NCI-H2196 (cell line): ENCODE results near the gene FOXP3.

Experiments used
- DNase-seq: peaks from one replicate; lab custom pipeline; 2025; ENCODE audit not compliant: unreplicated experiment; lab: John Stamatoyannopoulos, UW

FOXP3 gene

DNA sequence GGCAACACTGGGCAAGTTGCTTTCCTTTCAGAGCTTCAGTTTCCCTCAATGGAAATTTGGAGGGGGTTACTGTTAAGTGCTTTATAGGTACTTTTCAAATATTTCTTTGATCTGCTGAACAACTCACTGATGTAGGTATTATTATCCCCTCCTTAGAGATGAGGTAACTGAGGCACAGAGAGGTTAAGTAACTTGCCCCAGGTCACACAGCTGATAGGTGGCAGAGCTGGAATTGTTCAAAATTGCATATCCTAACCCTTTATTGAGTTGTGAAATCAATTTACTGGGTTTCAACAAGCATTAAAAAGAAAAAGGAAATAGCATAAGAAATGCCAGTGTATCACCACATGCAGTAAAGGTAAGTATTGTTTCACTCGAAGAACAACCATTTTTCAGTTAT lies 11.7 kb upstream of the FOXP3 start:
- no peak for DNase-seq

- DNase-seq, result no peak
Observed at GRCh38 chrX:49273181-49273727, 8.7 kb upstream of the FOXP3 start.

DNA sequence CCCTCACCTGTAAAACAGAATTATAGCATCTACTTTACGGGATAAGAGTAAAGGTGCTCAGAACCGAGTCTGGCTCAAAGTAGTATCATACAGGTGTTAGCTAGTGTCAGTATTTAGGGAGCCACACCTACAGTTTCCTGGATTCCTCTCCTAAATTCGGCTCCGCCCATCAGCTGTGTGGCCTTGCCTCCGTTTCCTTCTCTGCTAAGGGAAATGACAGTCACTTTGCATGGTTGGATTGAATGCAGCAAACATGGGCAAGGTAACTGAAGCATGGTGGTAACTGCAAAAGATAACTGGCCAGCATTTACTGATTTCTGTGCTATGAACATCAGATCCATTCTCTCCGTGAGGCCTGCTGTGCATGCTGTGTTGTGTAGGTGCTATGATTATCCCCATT lies 7.9 kb upstream of the FOXP3 start:
- no peak for DNase-seq

DNA sequence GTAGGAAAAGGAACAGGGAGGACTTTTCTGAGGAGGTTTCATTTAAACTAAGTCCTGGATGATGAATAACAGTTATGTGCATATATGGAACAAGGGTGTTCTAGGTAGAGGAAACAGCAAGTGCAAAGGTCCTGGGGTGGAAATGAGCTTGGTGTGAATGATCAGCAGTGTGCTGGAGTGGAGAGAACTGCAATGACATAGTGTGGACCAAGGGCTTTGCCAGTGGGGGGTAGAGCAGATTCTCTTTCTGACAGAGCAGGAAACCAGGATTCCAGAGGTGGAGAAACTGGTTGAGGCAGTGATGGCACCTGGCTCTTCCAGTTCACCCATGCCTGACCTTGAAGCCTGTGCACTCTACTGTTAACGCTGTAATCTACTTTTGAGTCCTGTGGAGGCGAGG lies 6.8 kb upstream of the FOXP3 start:
- DNase-seq, result no peak

DNA sequence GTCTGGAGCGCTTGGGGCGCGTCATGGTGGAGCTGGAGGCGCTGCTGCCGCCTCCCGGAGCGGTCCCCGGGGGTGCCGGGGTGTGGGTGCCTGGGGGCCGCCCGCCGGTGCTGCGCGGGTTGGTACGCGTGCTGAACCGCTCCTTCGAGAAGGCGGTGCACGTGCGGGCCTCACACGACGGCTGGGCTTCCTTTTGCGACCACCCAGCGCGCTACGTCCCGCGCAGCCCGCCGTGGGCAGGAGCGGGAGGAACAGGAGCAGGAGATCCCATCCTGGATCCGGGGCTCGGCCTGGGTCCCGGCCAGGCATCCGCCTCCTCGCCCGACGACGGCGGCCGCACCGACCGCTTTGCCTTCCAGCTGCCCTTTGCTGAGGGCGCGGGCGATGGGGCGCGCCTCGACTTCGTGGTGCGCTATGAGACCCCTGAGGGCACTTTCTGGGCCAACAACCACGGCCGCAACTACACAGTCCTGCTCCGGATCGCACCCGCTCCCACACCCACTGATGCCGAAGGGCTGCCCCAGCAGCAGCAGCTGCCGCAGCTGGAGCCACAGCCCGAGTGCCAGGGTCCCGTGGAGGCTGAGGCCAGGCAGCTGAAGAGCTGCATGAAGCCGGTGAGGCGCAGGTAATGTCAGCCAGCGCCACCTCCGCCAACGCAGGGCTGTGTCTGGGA lies 5.9 kb upstream of the FOXP3 start:
- no peak for DNase-seq

DNA sequence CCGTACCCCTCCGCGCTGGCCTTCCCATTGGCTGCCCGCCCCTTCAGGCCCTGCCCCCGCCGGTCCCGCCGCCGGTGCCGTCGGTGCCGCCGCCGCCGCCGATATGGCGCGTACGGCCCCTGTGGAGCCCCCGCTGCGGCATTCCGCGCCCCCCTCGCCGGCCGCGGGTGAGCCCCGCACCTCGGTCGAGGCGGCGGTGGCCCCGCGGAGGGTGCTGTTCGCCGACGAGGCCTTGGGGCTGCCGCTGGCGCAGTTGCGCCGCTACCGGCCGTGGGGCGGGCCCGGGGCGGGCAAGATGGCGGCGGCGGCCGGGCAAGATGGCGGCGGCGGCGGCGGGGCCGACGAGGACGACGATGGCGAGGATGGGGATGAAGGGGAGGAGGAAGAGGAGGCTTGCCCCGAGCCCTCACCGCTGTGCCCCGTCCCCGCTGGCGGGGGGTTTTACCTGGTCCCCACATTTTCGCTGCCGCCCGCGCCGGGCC lies 5.3 kb upstream of the FOXP3 start, which contains the start of gene PPP1R3F:
PPP1R3F (plus strand) TSS at position 27 of the 482 bp plus-strand sequence; CDS start at position 104, 77 bp downstream.
- no peak for DNase-seq

DNA sequence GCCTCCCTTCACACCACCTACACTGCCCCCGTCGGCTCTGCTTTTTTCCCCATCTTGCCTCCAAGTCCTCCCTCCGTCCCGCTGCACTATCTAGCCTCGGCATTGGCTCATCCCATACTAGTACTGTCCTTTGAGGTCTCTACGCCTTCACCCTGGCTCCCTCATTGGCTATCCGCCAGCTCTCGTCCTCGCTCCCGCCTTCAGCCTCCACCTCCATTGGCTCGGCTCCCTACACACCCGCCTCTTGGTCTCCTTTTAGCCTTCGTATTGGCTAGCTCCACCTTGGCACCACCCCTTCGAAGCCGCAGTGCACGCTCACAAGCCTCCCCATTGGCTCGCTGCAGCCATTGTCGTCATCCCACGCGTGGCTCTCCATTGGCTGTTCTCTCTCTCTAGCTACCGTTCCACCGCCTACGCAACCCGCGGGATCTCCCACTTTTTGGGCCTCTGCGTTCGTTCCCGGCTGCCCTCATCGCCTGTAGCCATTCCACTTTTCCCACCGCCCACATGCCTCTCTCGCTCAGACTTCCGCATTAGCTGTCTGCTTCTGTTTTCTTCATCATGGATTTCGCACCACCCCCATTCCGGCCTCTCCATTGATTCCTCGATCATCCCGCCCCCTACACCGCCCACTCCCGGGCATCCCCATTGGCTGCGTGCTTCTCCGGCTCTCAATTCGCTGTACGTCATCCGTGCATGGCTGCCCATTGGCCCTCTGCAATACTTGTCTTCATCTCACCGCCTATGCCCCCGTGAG lies 4.7 kb upstream of the FOXP3 start:
- peak; percentile 94 for DNase-seq

DNA sequence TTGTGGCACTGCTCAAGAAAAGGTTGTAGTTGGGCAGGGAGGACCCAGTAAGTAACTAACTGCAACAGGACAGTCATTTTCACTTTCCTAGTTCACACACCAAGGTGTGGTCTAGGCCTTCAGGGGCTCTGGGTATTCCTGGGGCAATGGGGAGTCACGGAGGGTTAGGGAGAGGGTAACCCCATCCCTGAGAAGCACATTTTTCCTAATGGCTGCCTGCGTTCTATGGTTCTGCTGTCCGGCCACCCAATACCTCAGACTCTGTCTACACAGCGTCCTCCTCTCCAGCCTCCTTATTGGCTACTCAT lies 4.1 kb upstream of the FOXP3 start:
- no peak for DNase-seq

GRCh38 chrX:49266523-49267445 lies 2.3 kb upstream of the FOXP3 start:
- DNase-seq, result no peak

DNA sequence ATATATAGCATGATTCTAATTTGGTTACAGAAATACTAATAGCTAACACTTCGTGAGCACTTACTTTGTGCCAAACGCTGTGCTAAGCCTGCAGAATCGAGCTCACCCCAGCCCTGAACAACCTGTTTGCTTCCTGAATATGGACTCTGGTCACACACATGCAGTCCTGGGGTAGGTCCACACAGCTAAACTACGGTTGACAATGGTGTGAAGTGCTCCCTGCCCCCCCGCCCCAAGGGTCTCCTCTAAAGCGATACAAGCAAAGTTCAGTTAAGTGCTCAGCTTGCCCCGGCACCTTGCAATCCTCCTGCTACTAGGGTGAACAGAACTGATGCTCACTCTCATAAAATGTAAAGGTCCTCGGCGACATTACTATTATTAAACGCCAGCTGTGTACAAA lies 879 bp downstream of the FOXP3 start:
- no peak for DNase-seq

- DNase-seq, result no peak
Observed at GRCh38 chrX:49262603-49263002, 1.9 kb downstream of the FOXP3 start.

DNA sequence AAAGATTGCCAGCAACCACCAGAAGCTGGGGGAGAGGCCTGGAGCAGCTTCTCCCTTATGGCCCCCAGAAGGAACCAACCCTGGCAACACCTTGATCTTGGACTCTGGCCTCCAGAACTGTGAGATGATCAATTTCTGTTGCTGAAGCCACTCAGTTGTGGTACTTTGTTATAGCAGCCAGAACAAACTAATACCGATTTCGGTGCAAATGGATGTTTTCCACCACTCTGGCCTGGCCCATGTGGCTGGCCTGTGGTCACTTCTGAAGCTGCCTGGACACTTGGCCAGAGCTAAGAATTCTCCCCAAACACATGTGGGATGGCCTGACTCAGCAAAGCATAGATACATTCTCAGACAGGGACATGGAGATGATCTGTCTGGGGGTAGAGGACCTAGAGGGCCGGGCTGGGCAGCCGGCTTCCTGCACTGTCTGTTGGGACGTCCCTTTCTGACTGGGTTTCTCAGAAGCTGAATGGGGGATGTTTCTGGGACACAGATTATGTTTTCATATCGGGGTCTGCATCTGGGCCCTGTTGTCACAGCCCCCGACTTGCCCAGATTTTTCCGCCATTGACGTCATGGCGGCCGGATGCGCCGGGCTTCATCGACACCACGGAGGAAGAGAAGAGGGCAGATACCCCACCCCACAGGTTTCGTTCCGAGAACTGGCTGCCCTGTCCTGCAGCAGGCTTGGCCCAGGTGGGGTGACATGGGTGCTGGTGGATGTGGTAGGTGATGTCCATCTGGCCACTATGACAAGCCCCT lies 4.1 kb downstream of the FOXP3 start:
- no peak for DNase-seq

GRCh38 chrX:49258749-49259124 lies 5.8 kb downstream of the FOXP3 start:
- DNase-seq, result no peak

GRCh38 chrX:49257846-49258748 lies 6.4 kb downstream of the FOXP3 start:
- no peak for DNase-seq

GRCh38 chrX:49257074-49257790 lies 7.3 kb downstream of the FOXP3 start:
- DNase-seq, result no peak

DNA sequence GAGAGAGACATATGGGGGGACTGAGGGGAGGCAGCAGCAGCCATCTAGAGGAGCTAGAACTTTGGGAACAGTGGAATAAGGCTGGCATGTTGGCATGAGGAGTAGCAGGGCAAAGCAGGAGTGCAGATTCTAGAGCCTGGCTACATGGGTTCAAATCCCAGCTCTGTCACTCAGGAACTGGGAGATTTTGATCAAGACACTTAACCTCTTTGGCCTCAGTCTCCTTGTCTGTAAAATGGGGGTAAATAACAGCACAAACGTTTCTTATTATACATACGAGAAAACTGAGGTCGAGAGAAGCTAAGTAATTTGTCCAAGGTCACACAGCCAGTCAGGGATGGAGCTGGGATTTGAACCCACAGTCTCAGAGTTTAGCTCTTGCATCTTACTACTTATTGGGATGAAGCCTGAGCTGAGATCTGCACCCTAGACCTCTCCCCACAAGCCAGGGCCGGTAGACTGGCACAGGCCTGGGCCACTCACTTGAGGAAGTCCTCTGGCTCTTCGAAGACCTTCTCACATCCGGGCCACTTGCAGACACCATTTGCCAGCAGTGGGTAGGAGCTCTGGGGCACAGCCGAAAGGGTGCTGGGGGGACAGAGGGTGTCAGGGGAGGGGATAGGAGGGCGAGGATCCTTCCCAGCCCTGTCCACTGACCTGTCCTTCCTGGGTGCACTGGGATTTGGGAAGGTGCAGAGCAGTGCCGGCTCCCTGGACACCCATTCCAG lies 8.1 kb downstream of the FOXP3 start:
- DNase-seq, result no peak

DNA sequence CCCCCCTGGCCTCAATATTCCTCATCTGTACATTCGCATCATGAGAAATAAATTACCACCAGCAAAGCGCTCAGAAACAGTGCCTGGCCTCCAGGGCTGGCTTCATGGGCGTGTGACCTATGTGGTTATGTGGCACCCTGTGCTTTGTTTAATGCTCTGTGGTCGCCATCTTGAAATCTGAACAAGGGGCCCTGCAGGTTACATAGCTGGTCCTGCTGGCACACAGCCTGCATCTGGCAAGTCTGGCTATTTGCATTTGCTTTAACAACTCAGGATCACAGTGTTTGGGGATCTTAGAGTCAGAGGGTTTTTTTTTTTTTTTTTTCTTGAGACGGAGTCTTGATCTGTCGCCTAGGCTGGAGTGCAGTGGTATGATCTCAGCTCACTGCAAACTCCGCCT lies 9.9 kb downstream of the FOXP3 start:
- no peak for DNase-seq

GRCh38 chrX:49251325-49251724 lies 13.2 kb downstream of the FOXP3 start:
- DNase-seq, result no peak
